SHP77 (cell line): Measurements from ENCODE around the gene DUXA.
"Not testable (repeated sequence)": the region's sequence is repeated elsewhere in the genome, so short reads cannot be mapped to it uniquely, and the experiment has no call there.

ENCODE experiments used
- DNase-seq, 2 experiments: peaks; one replicate each; lab custom pipeline; 2025; lab: John Stamatoyannopoulos, UW

DUXA gene

GRCh38 chr19:57167385-57167784, at the start of gene DUXA:
DUXA (minus strand) TSS chr19:57167485; CDS start chr19:57167443, 42 bp downstream.
- DNase-seq, result no peak

- no peak for DNase-seq
Observed at GRCh38 chr19:57212109-57212508, 44.8 kb upstream of the DUXA start.

- no peak for DNase-seq
Observed at GRCh38 chr19:57210381-57210780, 43.1 kb upstream of the DUXA start.

DNA sequence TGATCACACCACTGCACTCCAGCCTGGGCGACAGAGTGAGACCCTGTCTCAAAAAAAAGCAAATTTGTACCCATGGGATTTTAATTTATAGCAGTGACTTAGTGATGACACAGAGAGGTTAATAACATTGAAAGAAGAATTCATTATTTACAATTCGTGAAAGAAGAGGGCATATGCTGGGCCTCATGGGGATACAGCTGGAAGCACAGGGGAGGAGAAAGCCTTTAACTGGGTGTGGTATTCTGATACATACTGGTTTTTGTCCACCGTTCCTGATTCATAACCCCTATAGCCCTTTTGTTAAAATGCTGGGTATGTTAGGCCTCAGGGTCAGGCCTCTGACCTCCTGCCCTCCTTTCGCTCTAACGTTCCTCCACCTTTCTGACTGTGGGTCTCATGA, 34.9 kb upstream of the DUXA start:
- no peak for DNase-seq

- not testable (repeated sequence) for DNase-seq
Observed at GRCh38 chr19:57197874-57198273, 30.6 kb upstream of the DUXA start.

DNA sequence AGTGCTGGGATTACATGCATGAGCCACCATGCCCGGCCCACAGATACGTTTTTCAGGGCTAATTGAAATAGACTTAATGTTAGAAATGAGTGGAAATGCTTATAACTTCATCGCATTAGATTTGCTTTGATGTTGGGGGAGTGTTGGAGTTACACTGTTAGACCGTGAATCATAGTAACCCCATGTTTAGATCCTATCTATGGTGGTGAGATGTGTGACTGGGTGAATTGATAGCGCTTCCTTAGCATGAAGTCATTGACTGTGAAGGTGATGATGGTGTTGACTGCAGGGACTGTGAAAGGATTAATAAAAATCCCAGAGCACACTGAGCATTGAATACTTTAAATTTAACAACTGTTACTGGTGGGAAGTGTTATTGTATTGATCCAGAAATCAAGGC, 25.7 kb upstream of the DUXA start:
- DNase-seq, result no peak

DNA sequence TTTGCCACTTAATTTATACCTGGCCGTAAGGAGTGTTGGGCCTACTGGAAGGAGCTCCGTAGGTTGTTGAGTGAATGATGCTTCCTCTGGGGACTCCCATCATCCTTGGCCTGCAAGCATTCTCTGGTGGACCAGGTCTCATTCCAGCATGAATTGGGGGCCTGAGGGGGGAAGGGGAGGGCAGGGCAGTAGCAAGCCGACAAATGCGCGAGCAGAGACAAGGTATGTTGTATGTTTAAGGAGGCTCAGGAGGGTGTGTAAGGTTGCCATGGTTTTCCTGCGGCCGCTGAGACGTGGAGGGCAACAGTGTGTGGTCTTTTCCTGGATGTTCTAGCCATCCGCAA, 24.8 kb upstream of the DUXA start:
- no peak for DNase-seq

GRCh38 chr19:57191141-57192076, 24.1 kb upstream of the DUXA start, which contains the start of gene ZNF264:
ZNF264 (plus strand) TSS chr19:57191500; CDS start chr19:57191914, 414 bp downstream.
- DNase-seq, result peak; percentile 72 to 84

DNA sequence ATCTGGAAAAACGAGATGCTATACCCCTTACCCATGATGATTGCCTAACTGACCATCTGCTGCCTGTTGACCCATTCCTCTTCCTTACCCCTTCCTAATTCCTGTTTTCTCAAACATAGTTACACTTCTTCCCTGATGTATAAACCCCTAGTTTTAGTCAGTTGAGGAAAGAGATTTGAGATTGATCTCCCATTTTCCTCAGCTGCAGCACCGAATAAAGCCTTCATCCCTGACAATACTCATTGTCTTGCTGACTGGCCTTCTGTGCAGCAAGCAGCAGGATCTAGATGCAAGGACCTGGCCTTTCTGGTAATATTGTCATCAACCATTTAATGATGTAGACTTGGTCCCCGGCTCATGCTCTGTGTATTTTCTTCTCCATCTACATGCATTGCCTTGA, 23.0 kb upstream of the DUXA start:
- no peak for DNase-seq

DNA sequence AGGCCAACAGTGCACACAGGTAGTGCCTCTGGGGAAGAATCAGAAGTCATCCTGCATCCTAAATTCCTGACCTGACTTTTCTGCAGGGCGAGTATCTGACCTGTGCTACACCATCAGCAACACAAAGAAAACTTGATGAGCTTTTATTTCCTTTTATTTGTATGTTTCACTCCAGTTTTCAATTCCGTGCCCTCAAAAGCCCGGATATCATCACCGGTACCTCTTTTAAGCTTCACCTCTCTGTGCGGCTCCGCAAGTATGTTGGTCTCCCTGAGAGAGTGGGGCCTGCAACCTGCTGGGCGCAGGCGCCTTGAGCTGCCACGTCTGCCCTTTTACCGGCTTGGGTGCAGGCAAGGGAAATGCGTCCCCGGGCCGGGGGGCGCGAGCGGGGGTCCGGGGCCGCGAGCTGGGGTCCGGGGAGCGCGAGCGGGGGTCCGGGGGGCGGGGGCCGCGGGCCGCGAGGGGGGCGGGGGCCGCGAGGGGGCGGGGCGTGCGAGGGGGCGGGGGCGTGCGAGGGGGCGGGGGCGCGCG, 4.3 kb upstream of the DUXA start:
- DNase-seq, result no peak

DNA sequence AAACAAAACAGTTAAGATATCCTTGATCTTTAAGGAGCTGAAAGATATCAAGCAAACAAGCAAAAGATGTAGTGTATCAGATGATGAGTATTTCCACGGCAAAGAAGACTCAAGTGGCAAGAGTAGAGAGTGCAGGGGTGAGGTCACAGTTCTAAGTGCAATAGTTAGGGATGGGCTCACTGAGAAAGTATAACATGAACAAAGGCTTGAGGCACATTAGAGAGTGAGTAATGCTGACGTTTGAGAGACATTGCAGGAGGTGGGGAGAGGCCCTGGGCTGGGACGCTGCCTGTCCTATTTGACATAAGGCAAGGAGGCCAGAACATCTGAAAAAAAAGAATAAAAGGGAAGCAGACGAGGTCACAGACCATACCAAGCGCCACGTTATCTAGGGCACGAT, 1.4 kb downstream of the DUXA start:
- DNase-seq, result no peak

DNA sequence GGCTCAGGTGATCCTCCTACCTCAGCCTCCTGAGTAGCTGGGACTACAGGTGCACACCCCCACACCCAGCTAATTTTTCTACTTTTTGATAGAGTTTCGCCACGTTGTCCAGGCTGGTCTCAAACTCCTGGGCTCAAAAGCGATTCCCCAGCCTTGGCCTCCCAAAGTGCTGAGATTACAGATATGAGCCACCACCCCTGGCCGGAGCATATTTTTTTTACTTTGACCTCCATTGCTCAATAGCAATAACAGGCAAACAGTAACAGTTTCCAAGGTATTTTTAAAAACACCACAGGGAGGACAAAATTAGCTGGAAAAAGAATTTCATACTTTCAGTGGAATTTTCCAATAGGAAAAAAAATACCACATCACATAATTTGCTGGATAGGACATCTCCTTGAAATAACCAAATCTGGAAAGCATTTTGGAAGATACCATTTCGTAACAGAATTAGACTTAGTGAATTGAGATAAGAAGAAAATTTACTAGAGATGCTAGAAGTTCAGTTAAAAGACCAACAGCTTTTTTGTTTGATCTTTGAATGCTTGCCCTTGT, 5.2 kb downstream of the DUXA start:
- no peak for DNase-seq

- DNase-seq, result no peak
Observed at GRCh38 chr19:57152921-57153320, 14.4 kb downstream of the DUXA start.

DNA sequence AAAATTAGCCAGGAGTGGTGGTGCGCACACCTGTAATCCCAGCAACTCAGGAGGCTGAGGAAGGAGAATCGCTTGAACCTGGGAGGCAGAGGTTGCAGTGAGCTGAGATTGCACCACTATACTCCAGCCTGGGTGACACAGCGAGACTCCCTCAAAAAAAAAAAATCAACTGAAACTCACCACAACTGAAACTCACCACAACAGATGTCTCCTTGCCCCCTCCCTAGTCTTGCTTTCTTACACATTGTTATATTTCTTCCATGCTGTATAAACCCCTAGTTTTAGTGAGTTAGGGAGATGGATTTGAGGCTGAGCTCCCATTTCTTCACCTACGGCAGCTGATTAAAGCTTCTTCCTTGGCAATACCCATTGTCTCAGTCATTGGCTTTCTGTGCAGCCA, 25.6 kb downstream of the DUXA start:
- no peak for DNase-seq

DNA sequence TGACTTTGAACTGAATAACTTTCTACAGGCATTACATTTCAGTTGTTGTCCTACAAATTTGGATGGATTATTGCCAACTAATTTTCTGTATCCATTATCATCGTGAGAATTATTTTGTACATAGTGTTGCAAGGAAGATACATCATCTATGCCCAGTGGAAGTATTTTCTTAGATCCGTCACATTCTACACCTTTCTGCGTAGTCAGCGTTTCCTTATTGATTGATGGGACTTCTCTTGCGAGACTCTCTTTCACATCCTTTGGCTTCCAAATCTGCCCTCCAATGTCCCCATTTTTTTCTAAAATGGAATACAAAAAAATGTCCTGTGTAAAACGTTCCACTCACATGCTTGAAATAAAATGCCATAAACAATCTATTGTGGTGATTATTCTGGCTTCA, 31.5 kb downstream of the DUXA start:
- DNase-seq, result no peak

- not testable (repeated sequence) for DNase-seq
Observed at GRCh38 chr19:57127403-57127802, 39.9 kb downstream of the DUXA start.

DNA sequence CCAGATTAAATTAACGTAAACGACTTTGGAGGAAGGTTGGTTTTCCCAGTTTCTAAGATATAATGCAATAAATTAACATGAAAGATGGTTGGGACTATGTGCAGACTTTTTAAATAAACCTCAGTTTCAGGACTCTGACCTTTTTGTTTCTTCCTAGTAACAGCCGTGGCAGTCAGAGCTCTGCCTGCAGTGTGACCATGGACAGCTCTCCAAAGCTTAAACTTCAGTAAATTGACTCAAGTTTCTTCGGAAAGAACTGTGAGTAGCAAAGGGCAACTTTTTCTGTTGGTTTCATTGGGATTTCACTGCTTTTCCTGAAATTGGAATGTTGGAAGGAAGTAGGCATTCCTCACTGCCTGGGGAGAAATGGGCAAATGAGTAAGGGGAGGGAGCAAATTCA, 43.4 kb downstream of the DUXA start:
- DNase-seq, result no peak

DNA sequence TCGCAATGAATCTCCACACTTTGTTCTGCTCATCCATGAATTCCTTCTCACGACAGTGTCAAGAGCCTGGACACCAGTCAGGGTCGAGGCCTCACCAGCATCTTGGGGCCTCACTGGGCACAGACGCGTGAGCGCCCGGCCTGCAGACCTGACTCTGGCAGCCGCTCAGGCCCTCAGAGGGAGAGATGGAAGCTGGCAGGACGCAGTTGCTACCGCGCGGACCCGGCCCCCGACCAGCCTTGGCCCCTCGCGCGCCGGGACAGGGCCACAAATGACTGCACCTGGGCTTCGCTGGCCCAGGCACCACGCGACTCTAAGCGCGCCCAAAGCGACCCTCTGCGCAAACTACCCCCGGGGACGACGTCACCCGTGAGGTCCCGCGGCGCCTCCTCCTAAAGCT, 48.4 kb downstream of the DUXA start:
- no peak for DNase-seq

- DNase-seq, result not testable (repeated sequence)
Observed at GRCh38 chr19:57113501-57113900, 53.8 kb downstream of the DUXA start.

GRCh38 chr19:57111329-57111644, 56.0 kb downstream of the DUXA start:
- DNase-seq, result no peak

DNA sequence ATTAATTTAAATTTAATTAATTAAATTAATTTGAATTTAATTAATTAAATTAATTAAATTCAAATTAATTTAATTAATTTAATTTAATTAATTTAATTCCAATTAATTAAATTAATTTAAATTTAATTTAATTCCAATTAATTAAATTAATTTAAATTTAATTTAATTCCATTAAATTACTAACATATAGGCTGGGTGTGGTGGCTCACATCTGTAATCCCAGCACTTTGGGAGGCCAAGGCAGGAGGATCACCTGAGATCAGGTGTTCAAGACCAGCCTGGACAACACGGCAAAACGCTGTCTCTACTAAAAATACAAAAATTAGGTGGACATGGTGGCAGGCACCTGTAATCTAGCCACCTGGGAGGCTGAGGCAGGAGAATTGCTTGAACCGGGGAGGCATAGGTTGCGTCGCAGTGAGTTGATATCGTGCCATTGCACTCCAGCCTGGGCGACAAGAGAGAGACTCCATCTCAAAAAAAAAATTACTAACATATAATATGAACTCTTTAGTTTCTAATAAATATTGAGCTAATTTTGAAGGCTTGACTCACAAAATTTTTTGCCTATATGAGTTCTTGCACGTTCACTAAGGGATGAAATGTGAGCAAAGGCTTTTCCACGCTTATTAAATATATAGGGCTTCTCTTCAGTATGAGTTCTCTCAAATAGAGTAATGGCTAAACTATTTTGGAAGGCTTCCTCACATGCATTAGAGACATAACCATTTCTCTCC, 56.5 kb downstream of the DUXA start:
- DNase-seq, result no peak

DNA sequence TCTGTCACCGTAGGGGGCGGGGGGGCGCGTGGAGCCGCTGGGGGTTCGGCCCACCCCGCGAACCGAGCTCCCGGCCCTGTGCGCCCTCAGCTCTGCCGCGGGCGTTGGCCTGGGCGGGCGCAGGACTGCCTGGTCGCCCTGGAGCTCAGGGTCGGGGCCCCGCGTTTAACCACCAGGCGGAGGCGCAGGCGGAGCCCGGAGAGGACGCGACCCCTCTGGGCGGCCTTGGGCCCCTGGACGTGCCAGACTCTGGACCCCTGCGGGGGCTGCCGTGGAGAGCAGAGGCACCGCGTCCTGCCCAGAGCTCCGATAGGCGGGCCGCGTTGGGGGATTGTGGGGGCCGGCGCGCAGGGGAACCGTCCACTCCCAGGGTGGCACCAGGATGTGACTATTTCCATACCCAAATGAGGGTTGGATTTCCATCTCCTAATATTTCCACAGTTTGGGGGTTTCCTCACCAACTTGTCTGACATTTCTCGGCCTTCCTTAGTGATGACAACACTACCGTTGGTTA, 60.5 kb downstream of the DUXA start:
- DNase-seq, result no peak
